Lung (tissue), 12 donors: ENCODE data around the gene PSRC1. TPM values are rescaled to one million over a fixed set of nuclear protein-coding genes. Genes with fewer than 3 reads are reported as not detected.

ENCODE experiments used
- ATAC-seq: fragments of 200-7000 bp; cut with Tn5 transposase; one replicate; pipeline ENCODE4 v1.9.1; 2020; ENCODE audit warnings: moderate number of reproducible peaks; ENCODE audit not compliant: insufficient read depth, low FRiP score
- DNase-seq, 3 donors: peaks; one replicate each; pipeline ENCODE4 v3.0.0-alpha.2; 2013 to 2017
- H3K27ac ChIP-seq, 2 donors: one replicate each; pipeline ENCODE4 v1.5.1; 2013; ENCODE audit warnings: mild to moderate bottlenecking in 2 of 2, moderate library complexity in 2 of 2, control low read depth in 1 of 2, inconsistent platforms in 1 of 2, low read depth in 1 of 2, low read length in 1 of 2
- H3K27me3 ChIP-seq, 3 donors: one replicate each; pipeline ENCODE4 v1.5.1; 2013; ENCODE audit warnings: low read length in 2 of 3; ENCODE audit not compliant: control insufficient read depth in 3 of 3, insufficient read depth in 3 of 3
- H3K36me3 ChIP-seq, 4 donors: one replicate each; pipeline ENCODE4 v1.5.1; 2013; ENCODE audit warnings: low read length in 4 of 4, mild to moderate bottlenecking in 1 of 4, moderate library complexity in 1 of 4; ENCODE audit not compliant: control insufficient read depth in 4 of 4, insufficient read depth in 4 of 4
- H3K4me1 ChIP-seq, 5 donors: one replicate each; pipeline ENCODE4 v1.5.1; 2013; ENCODE audit warnings: low read length in 5 of 5, mild to moderate bottlenecking in 2 of 5, moderate library complexity in 1 of 5; ENCODE audit not compliant: control insufficient read depth in 5 of 5, insufficient read depth in 5 of 5
- H3K4me3 ChIP-seq: one replicate; pipeline ENCODE4 v1.5.1; 2013; ENCODE audit warnings: mild to moderate bottlenecking, control low read depth, moderate library complexity
- H3K9ac ChIP-seq, 2 donors: one replicate each; pipeline ENCODE4 v1.5.1; 2013; ENCODE audit warnings: low read length in 2 of 2, control low read depth in 1 of 2; ENCODE audit not compliant: insufficient read depth in 1 of 2
- H3K9me3 ChIP-seq, 4 donors: one replicate each; pipeline ENCODE4 v1.5.1; 2013; ENCODE audit warnings: low read length in 3 of 4, mild to moderate bottlenecking in 1 of 4, moderate library complexity in 1 of 4; ENCODE audit not compliant: control insufficient read depth in 4 of 4, insufficient read depth in 3 of 4
- CTCF ChIP-seq: IDR thresholded peaks from 2 replicates; pipeline ENCODE4 v1.5.1; 2012; ENCODE audit warnings: mild to moderate bottlenecking; ENCODE audit errors: control extremely low read depth, extremely low read depth
- WGBS, 2 donors: extraction: QIAGEN DNeasy Blood & Tissue Kit; methylation state at CpG; one replicate each; pipeline ENCODE4 v1.1.7; 2013; 5-methylcytosine and 5-hydroxymethylcytosine counted together
- polyA plus RNA-seq, 2 donors: library from polyadenylated mRNA; stranded (reverse); fragments of 200-250 nt; gene quantifications; one replicate each; pipeline ENCODE4 v1.2.1, GENCODE V29; 2013
- total RNA-seq, 2 donors: library from RNA; depleted of rRNA in 1 of 2; stranded (reverse); fragments of >200 nt in 1 of 2; gene quantifications; one replicate each; pipeline ENCODE4 v1.2.1, GENCODE V29; 2014 to 2021
- donor health status: control.
- donor health status: control.
- donor health status: Bipolar disorder and iron deficiency.
- donor health status: healthy.
- donor health status: DM: yes; HTN: yes; CAD: no.

The PSRC1 gene
- total and polyA plus RNA-seq, 4 donors: 2.7 to 4.9 (median 4.8) TPM

- 87 to 98% methylated on average over 3 of the region's 3 CpGs for WGBS, 2 donors
- no peak overlapping the region for H3K9ac ChIP-seq
Measured at GRCh38 chr1:109231066-109231465, 51.9 kb downstream of the PSRC1 start.

More at GRCh38 chr1:109231066-109231465, 51.9 kb downstream of the PSRC1 start:
- no peaks in the 10 kb centered on the region for H3K4me1 ChIP-seq
- DNase-seq: no peak
- no peak for TF ChIP-seq CTCF
- ATAC-seq: no peak
- no peaks in the 10 kb centered on the region for H3K9me3 ChIP-seq
- H3K27me3 ChIP-seq: no peaks in the 10 kb centered on the region
- no peak overlapping the region for H3K4me3 ChIP-seq
- H3K27ac ChIP-seq: no peak overlapping the region
- peaks cover 39 to 67% (median 53%) of the 10 kb centered on the region in 4 donors for H3K36me3 ChIP-seq

Other genes with a start within 250 kb of the PSRC1 start
- 10 to 100 TPM; 16.3 to 17.7 TPM for gene WDR47, start 241.0 kb downstream of the PSRC1 start, total RNA-seq
- 1 to 10 TPM; 3.1 to 6.0 TPM for gene WDR47, start 241.0 kb downstream of the PSRC1 start, polyA plus RNA-seq
- 10 to 100 TPM; 22.2 to 35.8 TPM for gene TAF13, start 207.1 kb downstream of the PSRC1 start, total RNA-seq
- 10 to 100 TPM; 32.9 to 39.4 TPM for gene TAF13, start 207.1 kb downstream of the PSRC1 start, polyA plus RNA-seq
- 10 to 100 TPM; 35.4 to 44.6 TPM for gene TMEM167B, start 192.4 kb downstream of the PSRC1 start, total RNA-seq
- 10 to 100 TPM; 22.5 to 35.8 TPM for gene TMEM167B, start 192.4 kb downstream of the PSRC1 start, polyA plus RNA-seq
- gene ELAPOR1, start 169.0 kb downstream of the PSRC1 start, total RNA-seq: 10 to 100 TPM in 1 of 2 donors, 1 to 10 TPM in 1; 8.9 to 25.0 TPM
- 1 to 10 TPM; 3.3 to 7.0 TPM for gene ELAPOR1, start 169.0 kb downstream of the PSRC1 start, polyA plus RNA-seq
- 100 to 1,000 TPM; 154 to 212 TPM for gene SARS1, start 69.2 kb downstream of the PSRC1 start, total RNA-seq
- 100 to 1,000 TPM; 118 to 139 TPM for gene SARS1, start 69.2 kb downstream of the PSRC1 start, polyA plus RNA-seq
- 1 to 10 TPM; 7.6 to 7.9 TPM for gene CELSR2, start 33.6 kb downstream of the PSRC1 start, total RNA-seq
- 1 to 10 TPM; 1.4 to 2.7 TPM for gene CELSR2, start 33.6 kb downstream of the PSRC1 start, polyA plus RNA-seq
- gene MYBPHL, start 23.9 kb upstream of the PSRC1 start, total RNA-seq: 1 to 10 TPM; 1.1 to 1.7 TPM
- 1 to 10 TPM in 1 of 2 donors, under 1 TPM in 1; 0.34 to 3.3 TPM for gene MYBPHL, start 23.9 kb upstream of the PSRC1 start, polyA plus RNA-seq
- 100 to 1,000 TPM in 1 of 2 donors, 10 to 100 TPM in 1; 61.7 to 135 TPM for gene SORT1, start 114.8 kb upstream of the PSRC1 start, total RNA-seq
- gene SORT1, start 114.8 kb upstream of the PSRC1 start, polyA plus RNA-seq: 10 to 100 TPM; 39.0 to 53.1 TPM
- 10 to 100 TPM; 33.8 to 93.0 TPM for gene PSMA5, start 143.3 kb upstream of the PSRC1 start, total RNA-seq
- 10 to 100 TPM; 57.1 to 86.6 TPM for gene PSMA5, start 143.3 kb upstream of the PSRC1 start, polyA plus RNA-seq
- 1 to 10 TPM in 1 of 2 donors, under 1 TPM in 1; 0.31 to 1.4 TPM for gene SYPL2, start 183.4 kb upstream of the PSRC1 start, total RNA-seq
- gene SYPL2, start 183.4 kb upstream of the PSRC1 start, polyA plus RNA-seq: 1 to 10 TPM in 1 of 2 donors, under 1 TPM in 1; 0.81 to 1.3 TPM
- gene ATXN7L2, start 200.8 kb upstream of the PSRC1 start, total RNA-seq: 1 to 10 TPM; 2.6 to 4.5 TPM
- 1 to 10 TPM; 4.2 to 6.0 TPM for gene ATXN7L2, start 200.8 kb upstream of the PSRC1 start, polyA plus RNA-seq
- gene CYB561D1, start 210.9 kb upstream of the PSRC1 start, total RNA-seq: 10 to 100 TPM in 1 of 2 donors, 1 to 10 TPM in 1; 3.4 to 13.6 TPM
- 1 to 10 TPM; 4.2 to 8.2 TPM for gene CYB561D1, start 210.9 kb upstream of the PSRC1 start, polyA plus RNA-seq
- gene AMIGO1, start 226.6 kb upstream of the PSRC1 start, total RNA-seq: 1 to 10 TPM; 3.9 to 6.3 TPM
- 1 to 10 TPM; 2.4 to 2.9 TPM for gene AMIGO1, start 226.6 kb upstream of the PSRC1 start, polyA plus RNA-seq